Upper lobe of right lung (tissue), 1 donor: ENCODE results near the gene IRAK2. TPM values are rescaled to one million over a fixed set of nuclear protein-coding genes. Genes with fewer than 3 reads are reported as not detected.
A peak's percentile ranks its signal among the peaks of the same experiment; 100 is the strongest.
"Not testable (repeated sequence)": the region's sequence is repeated elsewhere in the genome, so short reads cannot be mapped to it uniquely, and the experiment has no call there.

ENCODE experiments used
- ATAC-seq: fragments of 200-7000 bp; cut with Tn5 transposase; one replicate; pipeline ENCODE4 v1.9.1; 2020; ENCODE audit warnings: mild to moderate bottlenecking, moderate library complexity
- DNase-seq: peaks from one replicate; pipeline ENCODE4 v3.0.0-alpha.2; 2020
- H3K27ac ChIP-seq: fragments of 200-600 bp; one replicate; pipeline ENCODE4 v1.8.0; 2022
- H3K27me3 ChIP-seq: fragments of 200-600 bp; one replicate; pipeline ENCODE4 v1.8.0; 2022; ENCODE audit warnings: mild to moderate bottlenecking
- H3K36me3 ChIP-seq: fragments of 200-600 bp; one replicate; pipeline ENCODE4 v1.8.0; 2022
- H3K4me1 ChIP-seq: fragments of 200-600 bp; one replicate; pipeline ENCODE4 v1.8.0; 2022
- H3K4me3 ChIP-seq: fragments of 200-600 bp; one replicate; pipeline ENCODE4 v1.8.0; 2022; ENCODE audit warnings: mild to moderate bottlenecking
- H3K9me3 ChIP-seq: fragments of 200-600 bp; one replicate; pipeline ENCODE4 v1.8.0; 2022
- CTCF ChIP-seq: fragments of 200-600 bp; IDR thresholded peaks from one replicate; pipeline ENCODE4 v1.8.0; 2022; ENCODE audit warnings: antibody characterized with exemption
- intact Hi-C: fragments of 100-400 bp; cut with DNase I; formaldehyde crosslinking; loops from one replicate; pipeline ENCODE4 v1.11.0; 2022
- total RNA-seq: library from RNA; stranded (reverse); fragmentation: NEBNext Ultra II Directional; extraction: Animal tissue kit (Norgen Biotek cat#: 25700); gene quantifications from one replicate; pipeline ENCODE4 v1.2.1, GENCODE V29; 2021
- donor health status: DM: no; HTN: yes; CAD: no; lungs with severe emphysema.

The IRAK2 gene
- total RNA-seq, 1 donor from 2014 or later: 5.2 TPM

DNA sequence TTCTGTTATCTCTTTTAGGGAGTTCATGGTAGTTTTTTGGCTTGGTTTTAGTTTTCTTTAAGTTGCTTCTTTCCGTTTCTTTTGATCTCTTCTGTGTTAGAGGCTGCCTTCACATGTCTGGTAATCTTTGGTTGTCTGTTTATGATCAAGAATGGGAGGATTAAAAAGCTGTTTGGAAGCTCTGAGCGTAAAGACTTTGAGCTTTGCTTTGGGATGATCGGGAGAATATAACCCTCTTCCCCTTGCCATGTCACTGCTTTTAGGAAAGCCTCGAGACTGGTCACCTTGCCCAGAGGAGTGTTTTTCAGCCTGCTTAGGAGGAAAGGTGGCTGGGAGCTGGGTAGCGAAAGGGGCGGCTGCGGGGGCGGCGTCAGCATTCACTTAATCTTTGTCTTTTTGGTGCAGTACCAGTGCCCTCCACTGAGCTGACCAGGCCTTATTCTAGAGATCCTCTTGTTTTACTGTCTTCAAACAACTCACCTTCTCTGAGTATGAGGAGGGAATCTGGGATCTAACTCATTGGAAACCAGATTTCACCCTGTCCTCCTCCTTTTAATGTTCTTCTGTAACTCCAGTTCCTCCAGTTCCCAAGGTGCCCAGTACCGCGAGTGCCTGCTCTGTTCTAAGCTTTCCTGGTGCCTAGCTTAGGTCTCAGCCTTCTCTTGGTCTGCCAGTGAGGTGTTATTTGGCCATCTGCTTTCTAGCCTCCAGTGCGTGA, 99.1 kb downstream of the IRAK2 start:
- Histone ChIP-seq H3K36me3 (peaks cover 72% of the 10 kb centered on the region), H3K9me3 (no peaks in the 10 kb centered on the region), H3K27me3 (no peaks in the 10 kb centered on the region), H3K27ac (no peak overlapping the region), H3K4me1 (peaks cover 4% of the 10 kb centered on the region), H3K4me3 (no peak overlapping the region)
- TF ChIP-seq CTCF: peak; percentile 45
- intact Hi-C loops: no loop called here
- ATAC-seq (peak; percentile 69), DNase-seq (no peak)

DNA sequence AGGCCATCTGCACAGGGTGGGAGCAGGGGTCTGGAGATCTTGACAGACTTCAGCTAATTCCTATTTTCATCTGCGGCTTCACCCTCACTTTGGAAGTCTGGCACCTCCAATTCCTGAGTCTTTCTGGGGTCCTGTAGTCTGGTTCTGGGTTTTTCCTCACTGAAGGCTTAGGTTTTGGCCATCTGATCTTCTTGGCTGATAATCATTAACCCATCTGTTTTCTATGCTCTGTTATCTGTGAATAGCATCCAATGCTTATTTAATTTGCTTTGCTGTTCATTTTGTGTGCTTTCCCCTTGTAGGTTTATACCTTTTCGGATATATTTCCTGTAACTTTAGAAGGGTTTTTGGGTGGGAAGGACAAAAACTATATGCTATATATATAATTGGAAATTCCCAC, 101.1 kb downstream of the IRAK2 start:
- peaks cover 69% of the 10 kb centered on the region for H3K36me3 ChIP-seq
- no peak for TF ChIP-seq CTCF
- H3K27ac ChIP-seq: no peak overlapping the region
- peaks cover 8% of the 10 kb centered on the region for H3K4me1 ChIP-seq
- ATAC-seq (no peak), DNase-seq (no peak)
- H3K27me3 ChIP-seq: no peaks in the 10 kb centered on the region
- intact Hi-C loops: no loop called here
- H3K4me3 ChIP-seq: no peak overlapping the region
- H3K9me3 ChIP-seq: no peaks in the 10 kb centered on the region

DNA sequence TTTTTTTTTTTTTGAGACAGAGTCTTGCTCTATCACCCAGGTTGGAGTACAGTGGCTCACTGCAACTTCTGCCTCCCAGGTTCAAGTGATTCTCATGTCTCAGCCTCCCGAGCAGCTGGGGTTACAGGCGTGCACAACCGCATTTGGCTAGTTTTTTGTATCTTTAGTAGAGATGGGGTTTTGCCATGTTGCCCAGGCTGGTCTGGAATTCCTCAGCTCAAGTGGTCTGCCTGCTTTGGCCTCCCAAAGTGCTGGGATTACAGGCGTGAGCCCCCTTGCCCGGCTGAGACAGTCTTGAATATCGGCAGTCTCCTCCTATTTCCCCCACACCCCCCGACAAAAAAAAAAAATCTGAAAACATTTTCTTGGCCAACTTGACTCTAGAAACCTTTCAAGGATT, 102.2 kb downstream of the IRAK2 start:
- H3K9me3 ChIP-seq, ATAC-seq, DNase-seq, H3K27ac ChIP-seq, H3K4me1 ChIP-seq, H3K27me3 ChIP-seq, H3K4me3 ChIP-seq, intact Hi-C loops: not testable (repeated sequence)
- peaks cover 70% of the 10 kb centered on the region for H3K36me3 ChIP-seq

- H3K9me3 ChIP-seq: no peaks in the 10 kb centered on the region
- peaks cover 77% of the 10 kb centered on the region for H3K36me3 ChIP-seq
- no peak for TF ChIP-seq CTCF
- ATAC-seq (no peak), DNase-seq (no peak)
- H3K4me1 ChIP-seq: peaks cover 11% of the 10 kb centered on the region
- H3K27me3 ChIP-seq: no peaks in the 10 kb centered on the region
- intact Hi-C loops: no loop called here
- H3K27ac ChIP-seq: no peak overlapping the region
- H3K4me3 ChIP-seq: no peak overlapping the region
Observed at GRCh38 chr3:10268116-10268515, 103.4 kb downstream of the IRAK2 start.

DNA sequence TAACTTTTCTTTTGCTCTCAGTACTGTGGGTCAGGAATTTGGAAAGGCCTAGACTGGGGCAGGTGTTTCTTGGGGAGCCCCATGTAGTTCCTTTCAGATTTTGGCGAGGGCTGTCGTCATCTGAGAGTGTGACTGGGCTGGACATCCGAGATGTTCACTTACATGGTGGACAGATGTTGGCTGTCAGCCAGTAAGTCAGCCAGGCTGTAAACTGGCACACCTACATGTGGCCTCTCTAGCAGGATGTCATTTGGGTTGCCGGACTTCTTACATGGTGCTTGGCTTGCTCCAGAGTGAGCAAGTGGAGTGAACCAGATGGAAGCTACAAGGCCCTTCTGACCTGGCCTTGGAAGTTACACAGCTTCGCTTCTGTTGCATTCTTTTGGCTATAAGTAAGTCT, 104.2 kb downstream of the IRAK2 start:
- intact Hi-C loops: no loop called here
- peaks cover 75% of the 10 kb centered on the region for H3K36me3 ChIP-seq
- H3K9me3 ChIP-seq: no peaks in the 10 kb centered on the region
- no peak overlapping the region for H3K4me3 ChIP-seq
- DNase-seq: no peak
- no peak overlapping the region for H3K27ac ChIP-seq
- no peak for TF ChIP-seq CTCF
- ATAC-seq: no peak
- peaks cover 19% of the 10 kb centered on the region for H3K4me1 ChIP-seq
- no peaks in the 10 kb centered on the region for H3K27me3 ChIP-seq

- Histone ChIP-seq H3K27me3 (no peaks in the 10 kb centered on the region), H3K4me1 (peaks cover 22% of the 10 kb centered on the region), H3K9me3 (no peaks in the 10 kb centered on the region), H3K36me3 (peaks cover 75% of the 10 kb centered on the region), H3K27ac (no peak overlapping the region), H3K4me3 (no peak overlapping the region)
- intact Hi-C loops: no loop called here
- TF ChIP-seq CTCF: no peak
- ATAC-seq (no peak), DNase-seq (no peak)
Observed at GRCh38 chr3:10269443-10269842, 104.7 kb downstream of the IRAK2 start.

GRCh38 chr3:10272476-10272875, 107.8 kb downstream of the IRAK2 start:
- Histone ChIP-seq H3K4me1 (peaks cover 22% of the 10 kb centered on the region), H3K36me3 (peaks cover 79% of the 10 kb centered on the region)
- H3K27ac ChIP-seq, H3K9me3 ChIP-seq, H3K27me3 ChIP-seq, intact Hi-C loops, DNase-seq, H3K4me3 ChIP-seq, ATAC-seq: not testable (repeated sequence)
